Measurements from ENCODE around the gene IRF2.
"Not testable (repeated sequence)": the region's sequence is repeated elsewhere in the genome, so short reads cannot be mapped to it uniquely, and the experiment has no call there.

The IRF2 gene

GRCh38 chr4:184346682-184347081 is 127.7 kb downstream of the IRF2 start:
- no peak for DNase-seq (ENCODE audit: low read depth)

GRCh38 chr4:184346273-184346672 is 128.1 kb downstream of the IRF2 start:
- DNase-seq (ENCODE audit: low read depth), result not testable (repeated sequence)

GRCh38 chr4:184345573-184345922 is 128.8 kb downstream of the IRF2 start:
- no peak for DNase-seq (ENCODE audit: low read depth)

GRCh38 chr4:184344899-184345572 is 129.3 kb downstream of the IRF2 start:
- DNase-seq (ENCODE audit: low read depth), result no peak

GRCh38 chr4:184344435-184344834 is 129.9 kb downstream of the IRF2 start:
- no peak for DNase-seq (ENCODE audit: low read depth)

GRCh38 chr4:184343502-184344177 is 130.7 kb downstream of the IRF2 start:
- no peak for DNase-seq (ENCODE audit: low read depth)

- DNase-seq (ENCODE audit: low read depth), result not testable (repeated sequence)
Observed at GRCh38 chr4:184342857-184343237, 131.5 kb downstream of the IRF2 start.

- DNase-seq (ENCODE audit: low read depth), result no peak
Observed at GRCh38 chr4:184342167-184342856, 132.0 kb downstream of the IRF2 start.

GRCh38 chr4:184339398-184340193 is 134.8 kb downstream of the IRF2 start:
- DNase-seq (ENCODE audit: low read depth), result not testable (repeated sequence)

- DNase-seq (ENCODE audit: low read depth), result no peak
Observed at GRCh38 chr4:184337907-184338306, 136.4 kb downstream of the IRF2 start.

All from non-pigmented ciliary epithelial cell (primary cell).